H54 (cell line): ENCODE data around the gene MYL5.

Source experiments
- DNase-seq: peaks from one replicate; pipeline ENCODE4 v3.0.0; 2011; ENCODE audit warnings: low spot score, mixed read lengths; ENCODE audit not compliant: insufficient read length
- FAIRE-seq: peaks from 3 replicates; lab custom pipeline; 2011; peaks lifted over from hg19 to GRCh38; lab: Jason Lieb, UNC
- POLR2A ChIP-seq: IDR thresholded peaks from 2 replicates; pipeline ENCODE4 v1.6.1; 2011; ENCODE audit warnings: low read depth, mild to moderate bottlenecking, low read length

MYL5 gene, protein sequence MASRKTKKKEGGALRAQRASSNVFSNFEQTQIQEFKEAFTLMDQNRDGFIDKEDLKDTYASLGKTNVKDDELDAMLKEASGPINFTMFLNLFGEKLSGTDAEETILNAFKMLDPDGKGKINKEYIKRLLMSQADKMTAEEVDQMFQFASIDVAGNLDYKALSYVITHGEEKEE

DNA sequence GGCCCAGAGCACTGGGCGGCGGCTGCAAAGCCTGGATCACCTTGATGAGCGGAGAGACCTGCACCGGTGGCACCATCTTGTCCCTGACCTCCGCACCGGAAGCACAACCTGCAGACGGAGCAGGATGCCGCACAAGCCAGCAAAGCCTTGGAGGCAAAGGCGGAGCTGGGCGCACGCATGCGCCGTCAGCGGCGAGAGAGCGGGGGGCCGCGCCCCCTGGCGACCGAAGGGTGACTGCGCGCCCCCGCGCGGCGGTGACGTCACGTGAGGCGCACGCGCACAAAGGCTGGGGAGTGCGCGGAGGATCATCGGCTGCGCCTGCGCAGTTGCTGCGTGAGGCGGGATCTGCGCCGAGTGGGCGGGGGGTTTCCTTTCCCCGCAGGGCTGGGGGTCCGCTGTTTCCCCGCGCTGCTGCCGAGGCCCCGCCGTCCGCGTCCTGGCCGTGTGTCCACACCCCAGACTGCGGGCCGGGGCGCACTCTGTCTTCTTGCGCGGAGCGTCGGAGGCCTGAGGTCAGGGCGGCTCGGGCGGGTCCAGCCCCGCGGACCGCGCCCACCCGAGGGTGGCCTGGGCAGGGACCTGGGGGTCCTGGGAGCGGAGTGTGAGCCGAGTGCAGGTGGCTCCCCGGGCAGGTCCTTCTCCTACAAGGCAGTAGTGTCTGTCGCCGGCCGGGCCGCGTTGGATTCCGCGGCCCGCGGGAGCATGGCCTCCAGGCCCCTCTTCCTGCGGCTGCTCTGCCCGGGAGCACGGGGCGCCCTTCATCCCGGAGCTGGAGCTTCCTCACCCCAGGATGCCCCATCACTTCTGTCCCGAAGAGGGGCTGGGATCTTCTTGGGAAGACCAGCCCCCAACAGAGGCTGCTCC is at the start of gene MYL5, which contains the start of gene ATP5ME:
Gene MYL5, plus strand, starts transcription at position 371 of the 864 bp plus-strand sequence. CDS start 3,485 bp downstream, outside the sequence.
Gene ATP5ME, minus strand, starts transcription at position 105 of the 864 bp plus-strand sequence. Its CDS starts 29 bp downstream, at position 76.
- peak; percentile 99 for DNase-seq
- FAIRE-seq, result no peak
- TF ChIP-seq POLR2A, result peak; percentile 65

DNA sequence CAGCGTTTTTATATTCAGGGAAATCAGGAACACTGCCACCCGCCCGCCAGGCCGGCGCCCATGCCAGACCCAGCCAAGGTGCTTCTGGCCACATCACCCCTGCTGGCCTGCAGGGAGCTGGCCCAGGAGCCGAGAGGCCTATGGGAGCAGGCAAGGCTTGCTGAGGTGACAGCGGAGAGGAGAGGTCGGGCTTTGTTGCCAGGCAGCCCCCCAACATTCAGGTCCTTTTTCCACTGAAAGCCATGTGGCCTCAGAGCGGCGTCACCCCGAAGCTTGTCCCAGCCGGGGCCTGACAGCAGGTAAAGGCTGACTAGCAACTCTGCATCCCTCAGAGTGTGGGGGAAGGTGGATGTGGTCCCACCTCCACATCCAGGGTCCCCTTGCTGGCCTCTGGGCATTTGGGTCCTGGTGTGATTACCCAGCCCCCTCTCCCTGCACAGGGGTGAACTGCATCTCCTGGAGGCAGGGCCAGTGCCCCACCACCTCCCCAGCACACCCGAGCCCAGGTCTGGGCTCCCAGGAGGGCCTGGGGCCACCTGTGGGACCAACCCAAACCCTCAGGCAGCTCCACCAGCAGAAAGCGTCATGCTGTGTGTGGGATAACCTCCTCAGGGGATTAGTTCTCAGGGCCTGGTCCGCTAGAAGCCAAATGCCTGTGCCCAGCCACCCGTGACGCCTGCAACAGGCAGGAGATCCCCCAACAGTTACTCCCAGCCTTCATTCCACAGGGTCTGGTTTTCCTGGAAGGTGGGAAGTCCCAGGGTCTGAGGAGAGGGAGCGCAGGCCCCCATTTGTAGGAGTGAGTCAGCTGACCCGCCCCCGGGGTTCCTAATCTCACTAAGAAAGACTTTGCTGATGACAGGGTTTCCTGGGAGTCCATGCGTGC is 49.4 kb upstream of the MYL5 start, which contains the start of gene PDE6B:
Gene PDE6B, plus strand, starts transcription at position 869 of the 886 bp plus-strand sequence. CDS start 54 bp downstream, outside the sequence.
- DNase-seq (no peak), FAIRE-seq (no peak)
- TF ChIP-seq POLR2A, result no peak

- FAIRE-seq, result no peak
- DNase-seq, result no peak
- no peak for TF ChIP-seq POLR2A
Observed at GRCh38 chr4:625631-626161, 48.6 kb upstream of the MYL5 start.

DNA sequence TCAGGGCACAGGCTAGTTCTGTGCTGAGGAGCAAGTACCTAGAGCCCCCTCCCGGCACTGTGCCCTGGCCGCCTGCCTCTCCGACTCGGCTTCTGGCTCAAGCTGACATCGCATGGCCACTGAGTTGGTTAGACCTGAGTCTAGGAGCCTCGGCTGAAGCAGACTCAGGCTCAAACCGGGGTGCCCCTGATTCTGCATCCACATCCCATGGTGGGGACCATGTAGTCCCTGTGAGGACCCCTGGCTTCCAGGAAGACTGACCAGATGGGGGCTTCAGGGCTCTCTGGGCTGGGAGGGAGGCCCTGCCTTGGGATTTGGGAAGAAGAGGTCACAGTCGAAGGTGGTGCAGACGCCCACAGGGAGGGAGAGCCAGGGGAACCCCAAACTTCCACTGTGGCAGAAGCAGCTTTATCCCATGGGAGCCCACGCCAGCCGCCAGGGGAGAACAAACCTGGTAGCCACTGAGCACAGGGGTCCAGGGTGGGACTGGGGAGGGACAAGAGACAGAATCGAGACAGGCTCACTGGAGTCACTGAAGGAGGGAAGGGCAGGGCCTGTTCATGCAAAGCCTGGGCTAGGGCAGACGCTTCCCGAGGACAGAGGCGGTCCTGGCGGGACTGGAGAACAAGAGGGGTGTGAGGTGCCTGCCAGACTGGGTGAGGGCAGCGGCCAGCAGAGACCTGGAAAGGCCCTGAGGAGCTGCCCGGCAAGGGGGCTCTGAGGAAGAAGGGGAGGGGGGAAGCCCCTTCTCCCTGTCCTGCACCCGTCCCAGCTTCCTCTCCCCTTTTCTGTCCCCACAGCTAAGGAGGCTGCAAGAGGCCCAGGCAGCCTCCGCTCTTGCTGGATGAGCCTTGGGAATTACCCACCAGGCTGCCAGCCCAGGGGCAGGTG is 47.9 kb upstream of the MYL5 start:
- FAIRE-seq (no peak), DNase-seq (no peak)
- no peak for TF ChIP-seq POLR2A

DNA sequence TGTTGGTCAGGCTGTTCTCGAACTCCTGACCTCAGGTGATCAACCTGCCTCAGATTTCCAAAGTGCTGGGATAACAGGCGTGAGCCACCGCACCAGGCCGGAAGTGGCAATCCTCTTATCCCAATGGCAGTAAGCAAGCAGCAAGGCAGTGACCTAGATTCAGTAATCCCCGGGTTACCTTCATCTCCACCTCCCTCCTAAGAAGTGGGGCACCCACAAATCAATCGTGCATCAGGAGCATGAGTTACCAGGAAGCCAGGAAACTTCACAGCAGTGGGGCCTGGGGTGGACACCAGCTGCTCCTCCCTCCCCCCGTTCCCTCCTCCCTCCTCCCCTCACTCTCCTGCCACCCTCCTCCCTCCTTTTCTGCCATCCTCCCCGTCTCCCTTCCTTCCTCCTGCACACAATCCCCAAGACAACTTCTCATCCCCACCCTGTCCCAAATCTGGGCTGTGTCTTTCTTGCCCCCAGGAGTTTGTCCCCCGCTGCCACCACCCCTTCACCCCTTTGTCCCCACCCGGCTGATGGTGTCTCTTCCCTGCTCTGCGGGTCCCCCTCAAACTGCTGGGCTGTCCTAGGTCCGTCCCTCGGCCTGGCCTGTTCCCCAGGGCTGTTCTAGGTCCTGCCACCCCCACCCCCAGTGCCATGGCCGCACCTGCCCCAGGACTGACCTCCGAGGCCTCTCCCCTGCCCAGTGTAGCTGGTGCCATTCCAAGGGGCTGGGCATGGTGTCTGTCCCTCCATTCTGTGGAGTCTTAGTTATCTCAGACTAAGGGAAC is 46.8 kb upstream of the MYL5 start:
- no peak for FAIRE-seq

GRCh38 chr4:628311-628741 is 46.0 kb upstream of the MYL5 start:
- no peak for FAIRE-seq
- DNase-seq, result no peak

More for the DNA sequence above, 46.8 kb upstream of the MYL5 start:
- TF ChIP-seq POLR2A, result no peak
- no peak for DNase-seq

GRCh38 chr4:628821-629635 is 45.3 kb upstream of the MYL5 start:
- DNase-seq, result no peak
- no peak for TF ChIP-seq POLR2A
- FAIRE-seq, result no peak

More at GRCh38 chr4:628311-628741, 46.0 kb upstream of the MYL5 start:
- no peak for TF ChIP-seq POLR2A

- FAIRE-seq (no peak), DNase-seq (no peak)
- no peak for TF ChIP-seq POLR2A
Observed at GRCh38 chr4:629636-629914, 44.8 kb upstream of the MYL5 start.

DNA sequence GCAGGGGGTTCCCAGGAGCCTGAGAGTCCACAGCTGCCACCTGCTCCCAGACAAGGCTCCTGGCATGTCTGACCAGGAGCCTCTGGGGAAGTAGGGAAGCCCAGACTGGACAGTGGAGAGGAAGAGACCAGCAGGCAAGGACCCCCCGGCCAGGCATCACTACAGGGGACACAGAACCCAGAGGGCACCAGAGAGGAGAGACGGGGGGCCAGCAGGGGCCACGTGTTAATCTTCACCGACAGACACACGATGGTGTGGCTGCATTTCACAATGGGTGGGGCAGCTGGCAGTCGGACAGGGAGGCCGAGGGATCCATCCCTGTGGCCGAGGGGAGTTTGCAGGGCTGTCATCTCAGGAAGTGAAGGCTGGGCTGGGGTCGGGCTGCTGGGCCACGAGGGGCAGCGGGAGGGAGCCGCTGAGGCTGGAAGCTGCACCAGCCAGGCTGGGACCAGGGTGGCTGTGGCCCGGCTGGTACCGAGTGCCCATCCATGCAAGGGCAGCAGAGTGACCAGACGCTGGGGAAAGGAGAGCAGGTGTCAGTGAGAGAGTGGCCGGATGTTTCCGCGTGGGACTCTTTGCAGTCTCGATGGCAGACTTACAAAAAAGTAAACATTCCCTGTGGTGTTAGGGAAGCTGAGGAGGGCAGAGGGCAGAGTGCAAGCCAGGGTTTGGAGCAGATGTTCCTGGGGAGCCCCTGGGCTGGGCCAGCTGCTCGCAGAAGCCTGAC is 44.3 kb upstream of the MYL5 start:
- DNase-seq (no peak), FAIRE-seq (no peak)
- TF ChIP-seq POLR2A, result no peak

DNA sequence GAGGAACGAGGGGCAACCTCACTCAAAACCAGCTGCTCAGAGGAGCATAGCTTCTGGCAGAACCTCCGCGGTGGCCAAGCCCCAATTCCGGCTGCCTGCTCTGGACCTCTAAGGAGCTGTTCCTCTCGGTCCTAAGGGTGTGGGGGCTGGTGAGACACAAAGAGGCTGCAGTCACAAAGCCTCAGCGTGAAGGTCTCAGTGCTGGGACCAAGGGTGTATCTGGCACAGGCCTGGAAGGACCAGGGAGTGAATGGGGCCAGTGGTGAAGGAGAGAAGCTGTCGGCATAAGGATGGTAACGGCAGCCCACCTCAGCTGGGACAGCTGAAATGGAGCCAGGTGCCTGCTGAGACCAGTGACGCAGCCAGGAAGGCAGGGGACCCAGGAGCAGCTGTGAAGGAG is 43.7 kb upstream of the MYL5 start:
- no peak for TF ChIP-seq POLR2A
- FAIRE-seq (no peak), DNase-seq (no peak)
